ENCODE data around the gene UBP1.

The UBP1 gene

DNA sequence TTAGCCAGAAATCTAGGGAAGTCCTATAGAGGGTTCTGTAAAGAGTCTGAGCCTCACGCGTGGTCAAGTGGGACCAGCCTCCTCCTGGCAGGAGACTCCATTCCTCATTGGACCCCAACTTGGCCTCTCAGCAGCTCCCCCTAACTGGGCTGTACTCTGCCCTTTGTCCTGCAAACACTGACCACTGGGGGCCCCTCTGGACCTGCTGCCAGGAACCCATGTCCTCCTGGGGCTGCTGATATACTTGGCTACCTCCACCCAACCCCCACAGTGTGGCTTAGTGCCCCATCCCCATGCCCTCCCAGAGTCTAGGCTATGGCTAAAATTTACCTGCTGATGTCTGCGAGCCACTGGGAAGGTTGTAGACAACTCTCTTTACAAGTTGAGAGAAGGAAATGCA is 62.7 kb downstream of the UBP1 start:
- TF ChIP-seq, protein P1, sequence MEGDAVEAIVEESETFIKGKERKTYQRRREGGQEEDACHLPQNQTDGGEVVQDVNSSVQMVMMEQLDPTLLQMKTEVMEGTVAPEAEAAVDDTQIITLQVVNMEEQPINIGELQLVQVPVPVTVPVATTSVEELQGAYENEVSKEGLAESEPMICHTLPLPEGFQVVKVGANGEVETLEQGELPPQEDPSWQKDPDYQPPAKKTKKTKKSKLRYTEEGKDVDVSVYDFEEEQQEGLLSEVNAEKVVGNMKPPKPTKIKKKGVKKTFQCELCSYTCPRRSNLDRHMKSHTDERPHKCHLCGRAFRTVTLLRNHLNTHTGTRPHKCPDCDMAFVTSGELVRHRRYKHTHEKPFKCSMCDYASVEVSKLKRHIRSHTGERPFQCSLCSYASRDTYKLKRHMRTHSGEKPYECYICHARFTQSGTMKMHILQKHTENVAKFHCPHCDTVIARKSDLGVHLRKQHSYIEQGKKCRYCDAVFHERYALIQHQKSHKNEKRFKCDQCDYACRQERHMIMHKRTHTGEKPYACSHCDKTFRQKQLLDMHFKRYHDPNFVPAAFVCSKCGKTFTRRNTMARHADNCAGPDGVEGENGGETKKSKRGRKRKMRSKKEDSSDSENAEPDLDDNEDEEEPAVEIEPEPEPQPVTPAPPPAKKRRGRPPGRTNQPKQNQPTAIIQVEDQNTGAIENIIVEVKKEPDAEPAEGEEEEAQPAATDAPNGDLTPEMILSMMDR (IDR thresholded peaks at IDR 0.05; ENCODE audit: extremely low read depth, missing control alignments): no peak
- no peak for DNase-seq (ENCODE audit: low spot score)

DNA sequence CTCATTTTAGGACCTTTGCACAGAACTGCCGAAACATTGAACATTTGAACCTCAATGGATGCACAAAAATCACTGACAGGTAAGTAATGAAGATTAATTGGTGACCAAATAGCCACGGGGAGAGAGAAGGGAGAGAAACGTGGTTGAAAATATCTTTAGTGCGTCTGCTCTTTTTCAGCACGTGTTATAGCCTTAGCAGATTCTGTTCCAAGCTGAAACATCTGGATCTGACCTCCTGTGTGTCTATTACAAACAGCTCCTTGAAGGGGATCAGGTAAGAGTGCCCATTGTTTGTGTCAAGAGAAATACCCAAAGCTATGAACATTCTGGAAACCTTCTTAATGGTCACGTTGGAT is 67.1 kb downstream of the UBP1 start:
- DNase-seq (ENCODE audit: low spot score): no peak
- TF ChIP-seq, protein P1 (IDR thresholded peaks at IDR 0.05; ENCODE audit: extremely low read depth, missing control alignments): no peak

DNA sequence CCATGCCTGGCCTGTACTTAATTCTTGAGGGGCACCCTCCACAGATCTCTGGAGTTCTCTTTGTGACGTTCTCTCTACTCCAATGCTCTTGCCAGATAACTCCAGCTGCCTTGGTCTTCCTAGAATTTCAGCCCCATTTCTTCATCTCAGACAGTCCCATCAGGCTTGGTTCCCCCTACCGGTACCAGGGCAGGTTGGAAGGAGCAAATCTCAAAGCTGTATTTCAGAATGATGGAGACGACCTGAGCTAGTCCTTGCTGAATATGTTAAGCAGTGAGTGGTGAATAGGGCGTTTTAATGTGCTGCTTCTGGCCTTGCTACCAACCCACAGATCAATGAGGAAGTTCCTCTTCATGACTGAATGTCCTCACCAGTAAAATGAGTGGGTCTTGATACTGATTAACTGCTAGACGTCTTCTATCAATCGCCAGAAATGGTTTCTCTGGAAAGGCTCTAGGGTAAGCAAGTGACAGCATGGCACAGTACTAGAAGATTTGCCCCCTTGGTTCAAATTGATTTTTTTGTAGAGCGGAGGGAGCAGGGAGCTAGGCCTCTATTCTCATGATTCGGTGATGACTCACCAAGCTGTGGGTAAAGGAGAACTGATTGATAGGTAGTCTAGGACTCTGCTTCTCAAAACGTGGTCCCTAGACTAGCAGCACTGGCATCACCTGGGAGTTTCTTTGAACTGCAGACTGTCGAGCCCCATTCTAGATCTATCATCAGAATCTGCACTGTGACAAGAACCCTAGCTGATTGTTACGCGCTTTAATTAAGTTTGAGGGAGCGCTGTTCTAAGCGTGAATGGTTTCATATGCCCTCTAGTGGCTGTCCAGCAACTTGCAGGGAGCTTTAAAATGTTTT is 67.8 kb downstream of the UBP1 start:
- TF ChIP-seq, protein P1 (IDR thresholded peaks at IDR 0.05; ENCODE audit: extremely low read depth, missing control alignments): peak; percentile 73
- peak; percentile 50 for DNase-seq (ENCODE audit: low spot score)

DNA sequence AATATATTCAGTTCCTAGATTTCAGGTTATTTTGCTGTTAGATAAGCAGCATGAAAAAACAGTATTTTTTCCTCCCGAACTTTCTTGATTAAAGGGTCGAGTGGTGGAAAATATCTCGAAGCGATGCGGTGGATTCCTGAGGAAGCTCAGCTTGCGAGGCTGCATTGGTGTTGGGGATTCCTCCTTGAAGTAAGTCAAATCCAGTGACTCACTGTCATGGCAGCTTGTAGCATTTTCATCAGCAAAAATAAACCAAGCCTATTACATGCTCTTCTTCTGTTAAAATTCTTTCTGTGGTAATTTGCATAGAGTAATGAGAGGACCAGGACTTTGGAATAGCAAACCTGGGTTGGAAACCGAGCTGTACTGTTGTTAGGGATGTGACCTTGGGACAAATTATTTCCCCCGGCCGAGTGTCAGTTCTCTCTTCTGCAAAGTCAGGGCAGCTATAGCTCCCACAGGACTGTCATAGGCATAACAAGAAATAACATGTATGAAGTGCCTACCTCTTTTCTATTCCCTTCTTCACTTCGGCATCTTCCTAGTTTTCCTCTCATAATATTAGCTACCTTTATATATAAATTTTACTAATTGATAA is 75.6 kb downstream of the UBP1 start:
- TF ChIP-seq, protein P1 (IDR thresholded peaks at IDR 0.05; ENCODE audit: extremely low read depth, missing control alignments): no peak
- no peak for DNase-seq (ENCODE audit: low spot score)

DNA sequence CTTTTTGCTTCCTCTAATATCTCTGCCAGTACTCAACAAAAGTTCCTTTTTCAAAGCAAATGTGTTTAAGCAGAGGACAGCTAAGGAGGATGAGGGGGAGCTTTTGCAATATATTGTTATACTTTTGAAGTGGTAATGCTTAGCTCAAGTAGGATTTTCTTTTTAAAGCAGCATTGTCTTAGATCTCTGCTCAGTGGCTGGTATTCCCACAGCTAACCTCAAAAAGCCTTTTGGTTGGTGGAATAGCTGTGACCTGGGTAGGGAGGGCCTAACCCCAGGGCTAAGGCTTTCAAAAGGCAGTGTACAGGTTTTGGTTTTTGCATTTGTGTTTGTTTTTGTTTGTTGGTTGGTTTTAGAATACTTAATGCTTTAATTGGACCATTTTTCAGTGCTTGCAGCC is 76.1 kb downstream of the UBP1 start:
- TF ChIP-seq, protein P1 (IDR thresholded peaks at IDR 0.05; ENCODE audit: extremely low read depth, missing control alignments): no peak
- DNase-seq (ENCODE audit: low spot score): no peak

DNA sequence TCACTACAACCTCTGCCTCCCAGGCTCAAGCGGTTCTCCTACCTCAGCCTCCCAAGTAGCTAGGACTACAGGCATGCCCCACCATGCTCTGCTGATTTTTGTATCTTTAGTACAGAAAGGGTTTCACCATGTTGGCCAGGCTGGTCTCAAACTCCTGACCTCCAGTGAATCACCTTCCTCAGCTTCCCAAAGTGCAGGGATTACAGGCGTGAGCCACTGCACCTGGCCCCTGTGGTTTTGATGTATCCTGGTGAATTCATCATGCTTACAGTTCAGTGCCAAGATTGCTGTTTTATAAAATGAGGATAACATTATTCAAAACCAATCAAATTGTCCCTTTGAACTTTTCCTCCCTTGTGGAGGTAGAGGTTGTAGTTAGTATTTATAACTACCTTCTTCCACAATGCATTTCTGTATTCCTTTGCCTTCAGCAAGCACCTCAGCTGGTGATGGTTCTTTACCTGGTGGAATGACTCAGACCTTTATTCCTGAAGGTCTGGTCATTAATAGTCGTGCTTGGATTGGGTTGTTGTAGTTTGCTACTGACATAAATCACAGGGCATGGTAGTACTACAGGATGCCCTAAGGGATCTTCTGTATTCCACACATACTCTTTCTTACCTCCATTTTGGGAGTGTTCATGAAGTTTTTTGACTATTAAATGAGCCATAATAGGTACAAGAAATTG is 76.9 kb downstream of the UBP1 start:
- TF ChIP-seq, protein P1 (IDR thresholded peaks at IDR 0.05; ENCODE audit: extremely low read depth, missing control alignments): no peak
- no peak for DNase-seq (ENCODE audit: low spot score)

Data from GM20000 (cell line).